T-helper 2 cell treated with Interferon-gamma antibody and Interleukin-4, amounts not matched to agents 100 ng/mL and 5 ng/mL, for 36 hours (primary cell): ENCODE measurements around the gene MRC1. TPM values are rescaled to one million over a fixed set of nuclear protein-coding genes. Genes with fewer than 3 reads are reported as not detected.

Experiments used
- intact Hi-C: fragments of 100-400 bp; cut with micrococcal nuclease; formaldehyde crosslinking; loops from one replicate; pipeline ENCODE4 v1.15.1; 2023
- total RNA-seq: library from RNA; stranded (reverse); gene quantifications from 2 replicates; pipeline ENCODE4 v1.2.3, GENCODE V29; 2022

MRC1 gene
- total RNA-seq, 1 donor from 2014 or later, result not detected

DNA sequence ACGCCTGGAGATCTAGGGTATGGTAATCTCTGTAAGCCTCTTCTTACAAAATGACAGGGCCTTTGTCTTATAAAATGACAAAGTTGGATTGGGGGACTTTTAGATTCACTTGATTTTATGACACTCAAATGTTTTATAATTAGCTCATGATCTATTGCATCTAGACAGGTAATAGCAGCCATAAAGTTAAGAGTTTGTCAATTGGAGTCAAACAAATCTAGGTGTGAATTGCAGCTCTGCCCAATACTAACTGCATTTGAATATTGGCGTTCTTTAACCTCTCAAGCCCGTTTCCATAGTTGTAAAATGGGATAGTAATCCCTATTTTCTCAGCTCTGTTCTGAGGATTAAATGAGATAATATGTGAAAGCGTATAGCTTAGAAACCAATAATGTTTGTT, 14.1 kb upstream of the MRC1 start:
- intact Hi-C loops, result no loop called here

DNA sequence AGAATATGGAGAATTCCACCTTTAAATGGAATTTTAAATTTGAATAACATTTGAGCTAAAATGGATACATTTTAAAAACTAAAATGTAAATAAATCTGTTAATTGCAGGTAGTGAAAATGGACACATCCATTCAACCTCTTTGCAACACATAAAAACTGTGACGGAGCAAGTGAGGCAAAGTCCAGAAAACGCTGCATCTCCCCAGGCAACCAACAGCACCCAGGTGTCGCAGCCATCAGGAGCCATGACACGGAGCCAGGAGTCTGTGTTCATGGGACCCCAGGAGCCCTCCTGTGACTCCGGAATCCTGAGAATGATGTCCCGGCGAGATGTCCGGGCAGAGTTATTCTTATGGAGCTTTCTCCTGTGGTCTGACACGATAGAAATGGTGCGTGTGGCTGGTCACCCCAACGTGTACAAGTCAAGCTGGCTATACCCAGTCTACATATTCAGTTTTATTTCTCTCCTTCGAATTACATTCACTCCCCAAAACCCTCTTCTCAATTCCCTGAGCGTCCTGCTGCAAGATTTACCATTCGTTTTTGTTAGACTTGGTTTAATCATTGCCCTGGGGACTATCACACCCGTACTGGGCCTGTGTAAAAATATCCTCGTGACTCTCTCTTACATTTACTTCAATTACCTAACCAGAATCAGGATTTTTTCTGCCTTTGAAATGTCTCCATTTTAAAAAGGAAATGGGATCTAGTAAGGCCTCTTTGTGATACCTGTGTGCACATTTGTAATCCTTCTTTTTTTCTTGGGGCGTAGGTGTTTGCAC, 13.1 kb upstream of the MRC1 start:
- intact Hi-C loops, result no loop called here

DNA sequence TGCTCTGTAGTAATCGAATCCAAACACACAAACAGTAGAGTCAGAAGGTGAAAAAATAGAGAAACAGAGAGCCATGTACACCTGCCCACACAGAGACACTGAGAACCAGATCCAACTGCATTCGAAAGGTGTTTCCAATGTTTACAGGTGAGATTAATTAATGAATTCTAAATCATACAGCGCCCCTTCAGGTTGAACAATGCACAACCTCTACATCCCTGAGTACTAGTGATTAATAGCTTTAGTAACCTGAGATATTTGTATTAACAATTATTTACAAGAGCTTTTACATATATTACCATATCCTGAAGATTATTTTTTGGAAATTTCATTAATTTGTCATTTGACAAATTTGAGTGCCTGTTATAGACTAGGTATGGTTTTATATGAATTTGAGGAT, 7.6 kb upstream of the MRC1 start:
- intact Hi-C loops, result no loop called here

DNA sequence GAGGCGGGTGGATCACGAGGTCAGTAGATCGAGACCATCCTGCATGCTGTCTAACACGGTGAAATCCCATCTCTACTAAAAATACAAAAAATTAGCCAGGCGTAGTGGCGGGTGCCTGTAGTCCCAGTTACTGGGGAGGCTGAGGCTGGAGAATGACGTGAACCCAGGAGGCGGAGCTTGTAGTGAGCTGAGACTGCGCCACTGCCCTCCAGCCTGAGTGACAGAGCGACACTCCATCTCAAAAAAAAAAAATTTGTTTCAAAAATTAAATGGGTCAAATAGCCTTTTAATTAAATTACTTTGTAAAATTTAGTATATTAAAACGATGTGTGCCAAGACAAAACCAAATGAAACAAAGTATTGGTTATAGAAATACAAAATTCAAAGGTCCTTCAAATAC, 6.8 kb upstream of the MRC1 start:
- intact Hi-C loops, result no loop called here

- intact Hi-C loops, result no loop called here
Measured at GRCh38 chr10:17802976-17803375, 6.2 kb upstream of the MRC1 start.

- intact Hi-C loops, result no loop called here
Measured at GRCh38 chr10:17805330-17805729, 3.8 kb upstream of the MRC1 start.

- intact Hi-C loops, result no loop called here
Measured at GRCh38 chr10:17805921-17806577, 3.1 kb upstream of the MRC1 start.

GRCh38 chr10:17811146-17811865, 2.2 kb downstream of the MRC1 start:
- intact Hi-C loops, result no loop called here

- intact Hi-C loops, result no loop called here
Measured at GRCh38 chr10:17814973-17815372, 5.8 kb downstream of the MRC1 start.

GRCh38 chr10:17816199-17816598, 7.1 kb downstream of the MRC1 start:
- intact Hi-C loops, result no loop called here

GRCh38 chr10:17817316-17817715, 8.2 kb downstream of the MRC1 start:
- intact Hi-C loops, result no loop called here

- intact Hi-C loops, result no loop called here
Measured at GRCh38 chr10:17817790-17818189, 8.6 kb downstream of the MRC1 start.

DNA sequence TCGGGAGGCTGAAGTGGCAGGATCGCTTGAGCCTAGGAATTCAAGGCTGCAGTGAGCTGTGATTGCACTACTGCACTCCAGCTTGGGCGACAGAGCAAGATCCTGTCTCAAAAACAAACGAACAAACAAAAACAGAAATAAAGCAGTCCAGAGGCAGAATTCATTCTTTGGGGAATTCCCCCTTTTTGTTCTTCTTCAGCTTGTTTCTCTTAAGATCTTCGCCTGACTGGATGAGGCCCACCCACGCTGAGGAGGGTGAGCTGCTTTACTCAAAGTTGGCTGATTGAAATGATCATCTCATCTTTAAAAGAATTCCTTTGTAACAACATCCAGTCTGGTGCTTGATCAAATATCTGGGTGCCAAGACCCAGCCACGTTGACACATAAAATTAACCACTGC, 10.7 kb downstream of the MRC1 start:
- intact Hi-C loops, result no loop called here

- intact Hi-C loops, result no loop called here
Measured at GRCh38 chr10:17820943-17821342, 11.8 kb downstream of the MRC1 start.

GRCh38 chr10:17821893-17822292, 12.7 kb downstream of the MRC1 start:
- intact Hi-C loops, result no loop called here

DNA sequence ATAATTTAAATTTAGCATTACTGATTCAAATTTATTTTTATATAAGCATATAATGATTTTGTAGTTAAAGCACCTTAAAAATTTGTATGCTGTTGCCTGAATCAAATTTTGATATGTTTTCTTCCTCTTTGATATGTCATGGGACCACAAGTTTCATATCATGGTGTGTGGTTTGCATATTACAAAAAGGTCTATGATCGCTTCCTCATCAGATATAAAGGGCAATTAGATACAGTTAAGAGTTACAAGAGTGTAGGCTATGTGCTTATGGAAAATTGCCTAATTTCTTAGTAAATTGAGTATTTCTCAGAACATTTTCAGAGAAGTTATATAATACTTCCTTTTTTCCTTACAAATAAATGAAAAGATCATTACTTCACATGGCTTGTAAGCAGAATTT, 22.2 kb downstream of the MRC1 start:
- intact Hi-C loops, result no loop called here

DNA sequence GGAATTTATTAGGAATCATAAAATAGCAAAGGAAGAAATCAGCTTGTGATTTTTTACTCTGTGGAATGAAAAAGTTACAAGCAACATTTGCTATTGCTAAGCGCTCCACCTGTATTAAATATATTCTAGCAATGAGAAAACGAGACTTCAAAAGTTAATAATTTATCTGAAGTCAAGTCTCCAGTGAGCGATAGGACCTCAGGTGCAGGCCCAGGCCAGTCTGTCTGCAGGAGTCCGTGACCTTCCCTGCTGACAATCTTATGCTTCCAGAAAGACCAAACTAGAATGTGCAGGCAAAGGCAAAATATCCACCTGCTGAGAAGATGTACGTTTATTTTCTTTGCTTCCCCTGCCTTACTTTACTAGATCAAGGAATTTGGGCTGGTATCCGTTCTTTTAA, 22.7 kb downstream of the MRC1 start:
- intact Hi-C loops, result no loop called here

GRCh38 chr10:17833656-17834055, 24.5 kb downstream of the MRC1 start:
- intact Hi-C loops, result no loop called here

- intact Hi-C loops, result no loop called here
Measured at GRCh38 chr10:17835688-17836087, 26.5 kb downstream of the MRC1 start.

DNA sequence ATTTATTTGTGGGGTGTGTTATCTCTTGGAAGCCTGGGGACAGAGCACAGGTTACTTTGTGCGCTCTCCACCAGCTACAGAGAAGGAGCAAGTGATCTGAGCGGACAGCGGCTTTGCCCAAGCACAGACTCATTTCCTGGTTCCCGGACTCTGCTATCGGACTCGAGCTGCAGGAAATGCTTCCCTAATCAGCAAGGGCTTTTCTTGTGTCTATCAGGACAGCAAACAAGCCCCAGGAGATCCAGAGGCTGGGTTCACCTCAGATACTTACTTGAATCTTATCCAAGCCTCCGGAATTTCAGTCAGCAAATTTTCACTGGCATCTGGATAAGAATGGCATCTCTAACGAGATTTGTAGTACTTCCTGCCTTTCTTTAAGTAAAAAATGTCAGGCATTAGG, 27.8 kb downstream of the MRC1 start:
- intact Hi-C loops, result no loop called here

DNA sequence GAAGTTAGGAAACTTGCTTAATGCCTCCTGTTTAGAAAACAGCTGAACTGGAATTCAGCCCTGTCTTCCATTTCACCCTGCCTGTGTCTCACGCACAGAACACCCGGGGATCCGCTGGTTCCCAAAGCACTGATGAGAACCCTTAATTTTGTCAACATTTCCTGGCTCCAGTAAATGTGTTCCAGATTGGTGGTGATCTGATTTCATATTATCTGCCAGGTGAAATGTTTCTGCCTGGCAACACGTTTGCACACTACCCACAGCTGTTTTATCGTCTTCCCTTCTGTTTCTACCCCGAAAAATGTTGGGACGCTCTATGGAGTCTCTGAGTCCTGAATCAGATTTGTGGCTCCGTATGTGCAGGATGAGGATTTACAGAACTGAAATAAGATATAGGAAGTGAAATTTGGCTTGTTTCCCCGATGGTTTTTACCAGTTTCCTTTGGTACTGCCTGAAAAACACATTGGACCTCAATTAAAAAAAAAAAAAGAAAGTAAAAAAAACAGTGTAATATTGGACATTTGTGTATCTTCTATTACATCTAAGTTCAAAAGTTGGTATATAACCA, 29.0 kb downstream of the MRC1 start:
- intact Hi-C loops, result no loop called here

DNA sequence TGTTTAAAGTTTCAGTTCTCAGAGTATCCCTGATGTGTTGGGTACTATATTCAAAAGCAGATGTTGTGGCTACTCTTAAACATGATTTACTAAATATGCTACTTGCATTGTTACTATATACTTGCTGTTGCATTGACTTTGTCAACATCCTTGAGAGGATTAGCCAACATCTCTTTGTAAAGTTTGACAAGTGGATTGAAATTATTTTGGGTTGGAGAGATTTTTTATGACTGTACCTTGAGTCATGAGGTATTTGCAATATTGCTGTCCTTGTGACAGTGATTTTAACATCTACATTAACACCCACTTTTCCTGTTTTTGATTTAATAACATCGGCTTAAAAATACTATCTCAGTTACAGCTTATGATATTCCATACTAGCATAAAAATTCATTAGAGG, 31.9 kb downstream of the MRC1 start:
- intact Hi-C loops, result no loop called here
